ENCODE measurements around the gene ELOVL3. TPM values are rescaled to one million over a fixed set of nuclear protein-coding genes. Genes with fewer than 3 reads are reported as not detected.

The ELOVL3 gene
- total and polyA plus RNA-seq, 9 of the 15 experiments (the other 6 are each of a cell fraction or from before 2014, with no cell fraction given) = 0.32 to 3.3 (median 0.87) TPM

DNA sequence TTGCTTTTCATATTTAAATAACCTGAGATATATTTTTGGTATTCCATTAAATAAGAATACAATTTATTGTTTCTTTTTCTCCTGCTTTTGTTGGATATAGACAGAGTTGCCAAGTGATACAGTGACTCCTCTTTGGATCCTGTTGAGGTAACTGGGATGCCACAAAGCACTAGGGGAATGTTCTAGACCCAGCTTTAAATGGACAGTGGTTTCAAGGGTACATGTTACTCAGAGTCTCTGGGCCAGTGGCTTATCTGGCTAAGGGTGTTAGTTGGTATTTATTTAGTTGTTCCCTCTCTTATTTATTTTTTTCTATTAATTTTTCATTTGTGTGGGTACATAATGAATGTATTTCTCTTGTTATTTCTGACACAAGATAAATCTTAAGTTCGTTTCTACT, 28.3 kb downstream of the ELOVL3 start:
- ATAC-seq (no peak), FAIRE-seq (no peak), DNase-seq (ENCODE audit: extremely low read depth in 1 of 4, low spot score in 3 of 4) (no peak)
- in situ Hi-C loops (cut with MboI) (no loop called here), intact Hi-C loops (cut with micrococcal nuclease) (no loop called here)
- no TSS peak for BruUV-seq (replicated peaks)
- TF ChIP-seq SIN3A (IDR thresholded peaks at IDR 0.05; ENCODE audit: borderline replicate concordance in 2 of 2, control insufficient read depth in 1 of 2, low read depth in 2 of 2, low read length in 2 of 2) (no peak), POLR3G (IDR thresholded peaks at IDR 0.05; ENCODE audit: extremely low read depth, insufficient read length, insufficient replicate concordance) (no peak)
- TF ChIP-seq, protein P1, sequence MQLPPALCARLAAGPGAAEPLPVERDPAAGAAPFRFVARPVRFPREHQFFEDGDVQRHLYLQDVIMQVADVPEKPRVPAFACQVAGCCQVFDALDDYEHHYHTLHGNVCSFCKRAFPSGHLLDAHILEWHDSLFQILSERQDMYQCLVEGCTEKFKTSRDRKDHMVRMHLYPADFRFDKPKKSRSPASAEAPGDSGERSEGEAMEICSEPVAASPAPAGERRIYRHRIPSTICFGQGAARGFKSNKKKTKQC (CRISPR knock-in tag; IDR thresholded peaks at IDR 0.05) = no peak
- ChIA-PET POLR2A (interaction anchor here (1.2 kb wide), 1 partner anchor 9 kb away, joined by 3 read pairs; the partner anchor contains the start of gene GBF1), CTCF (ENCODE audit: low intra/inter-chr PET ratio) (no interaction called here)
- Histone ChIP-seq H3K4me3 (no peak overlapping the region), H3K36me3 (ENCODE audit: control insufficient read depth, insufficient read depth, low read length) (peaks cover 17% of the 10 kb centered on the region; the same call in 2 of the 3 replicates), H3K4me2 (ENCODE audit: insufficient read depth, low read length) (no peak overlapping the region), H3K9ac (ENCODE audit: insufficient read depth in 1 of 2, low read depth in 2 of 2, low read length in 2 of 2) (no peak overlapping the region), H3K79me2 (ENCODE audit: control insufficient read depth, insufficient read depth, low read length) (peaks cover 70% of the 10 kb centered on the region), H3K4me1 (replicated peaks in 1 of 2; ENCODE audit: control insufficient read depth in 2 of 2, insufficient read depth in 2 of 2, low read length in 2 of 2) (no peaks in the 10 kb centered on the region; a peak in 1 of 5 replicates), H3K9me1 (ENCODE audit: control insufficient read depth, insufficient read depth, low read length) (no peaks in the 10 kb centered on the region), H3K9me3 (replicated peaks; ENCODE audit: control insufficient read depth, insufficient read depth, low read depth, low read length) (no peaks in the 10 kb centered on the region), H4K20me1 (replicated peaks; ENCODE audit: control insufficient read depth, insufficient read depth, low read length) (no peaks in the 10 kb centered on the region), H3K27ac (ENCODE audit: extremely low read depth, low read depth, low read length) (no peak overlapping the region), H2AFZ (ENCODE audit: low read depth, low read length) (no peak overlapping the region), H3K27me3 (ENCODE audit: control insufficient read depth in 2 of 2, insufficient read depth in 2 of 2, low read length in 2 of 2) (no peaks in the 10 kb centered on the region)
- WGBS (ENCODE audit: insufficient coverage, low coverage, missing lambda C conversion rate) = 38% methylated on average over 1 of the region's 1 CpG

DNA sequence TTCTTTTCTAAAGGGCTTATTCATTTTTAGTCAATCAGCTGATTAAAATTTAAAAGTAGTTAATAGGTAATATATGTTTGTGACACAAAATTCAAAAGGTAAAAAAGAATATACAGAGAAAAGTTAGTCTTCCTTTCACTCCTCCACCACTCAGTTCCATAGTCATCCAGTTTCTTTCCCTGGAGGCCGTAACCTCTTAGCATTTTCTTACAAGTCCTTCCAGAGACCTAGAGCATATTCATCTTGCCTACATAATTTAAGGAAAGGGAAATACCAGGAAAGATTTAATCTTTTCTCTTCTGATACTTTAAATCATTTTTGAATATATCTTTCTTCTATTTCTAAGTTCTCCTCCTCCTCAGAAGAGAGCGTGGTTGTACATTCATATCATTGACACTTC, 29.3 kb downstream of the ELOVL3 start:
- peaks cover 61% of the 10 kb centered on the region for H3K79me2 ChIP-seq (ENCODE audit: control insufficient read depth, insufficient read depth, low read length)
- DNase-seq (ENCODE audit: extremely low read depth in 1 of 4, low spot score in 3 of 4) (no peak), FAIRE-seq (no peak), ATAC-seq (no peak)
- WGBS (ENCODE audit: insufficient coverage, low coverage, missing lambda C conversion rate) = 91% methylated on average over 2 of the region's 2 CpGs
- ChIA-PET CTCF (ENCODE audit: low intra/inter-chr PET ratio) (no interaction called here), POLR2A (interaction anchor here (1.2 kb wide), 1 partner anchor 10 kb away, joined by 3 read pairs; the partner anchor contains the start of gene GBF1)
- H3K36me3 ChIP-seq (ENCODE audit: control insufficient read depth, insufficient read depth, low read length) = peaks cover 22% of the 10 kb centered on the region; the same call in 2 of the 3 replicates
- no peaks in the 10 kb centered on the region for H3K9me1 ChIP-seq (ENCODE audit: control insufficient read depth, insufficient read depth, low read length)
- no peak overlapping the region for H3K27ac ChIP-seq (ENCODE audit: extremely low read depth, low read depth, low read length)
- no peaks in the 10 kb centered on the region for H3K27me3 ChIP-seq (ENCODE audit: control insufficient read depth in 2 of 2, insufficient read depth in 2 of 2, low read length in 2 of 2)
- H3K9ac ChIP-seq (ENCODE audit: insufficient read depth in 1 of 2, low read depth in 2 of 2, low read length in 2 of 2) = no peak overlapping the region
- no TSS peak for BruUV-seq (replicated peaks)
- H3K9me3 ChIP-seq (replicated peaks; ENCODE audit: control insufficient read depth, insufficient read depth, low read depth, low read length) = no peaks in the 10 kb centered on the region
- in situ Hi-C loops (cut with MboI) = no loop called here
- H3K4me3 ChIP-seq = no peak overlapping the region
- no peaks in the 10 kb centered on the region for H4K20me1 ChIP-seq (replicated peaks; ENCODE audit: control insufficient read depth, insufficient read depth, low read length)
- no peak overlapping the region for H2AFZ ChIP-seq (ENCODE audit: low read depth, low read length)
- H3K4me2 ChIP-seq (ENCODE audit: insufficient read depth, low read length) = no peak overlapping the region
- no peaks in the 10 kb centered on the region; a peak in 1 of 5 replicates for H3K4me1 ChIP-seq (replicated peaks in 1 of 2; ENCODE audit: control insufficient read depth in 2 of 2, insufficient read depth in 2 of 2, low read length in 2 of 2)
- intact Hi-C loops (cut with micrococcal nuclease) = no loop called here
- no peak for TF ChIP-seq MEIS2 (IDR thresholded peaks at IDR 0.05; ENCODE audit: partially characterized antibody)
- TF ChIP-seq COPS2 (conservative IDR thresholded peaks at IDR 0.05) = no peak
- TF ChIP-seq ETS2 (tag; IDR thresholded peaks at IDR 0.05; ENCODE audit: borderline replicate concordance, poor library complexity, severe bottlenecking) = no peak

Measured in K562 (cell line).